HG03354 (cell line): ENCODE results near the gene MYO5A.
"Not testable (repeated sequence)": the region's sequence is repeated elsewhere in the genome, so short reads cannot be mapped to it uniquely, and the experiment has no call there.

Experiments used
- ATAC-seq: cut with Tn5 transposase; IDR thresholded peaks from one replicate; pipeline ENCODE4 v1.9.1; 2021; ENCODE audit warnings: mild to moderate bottlenecking; ENCODE audit not compliant: unreplicated experiment, poor library complexity, severe bottlenecking

Gene MYO5A

DNA sequence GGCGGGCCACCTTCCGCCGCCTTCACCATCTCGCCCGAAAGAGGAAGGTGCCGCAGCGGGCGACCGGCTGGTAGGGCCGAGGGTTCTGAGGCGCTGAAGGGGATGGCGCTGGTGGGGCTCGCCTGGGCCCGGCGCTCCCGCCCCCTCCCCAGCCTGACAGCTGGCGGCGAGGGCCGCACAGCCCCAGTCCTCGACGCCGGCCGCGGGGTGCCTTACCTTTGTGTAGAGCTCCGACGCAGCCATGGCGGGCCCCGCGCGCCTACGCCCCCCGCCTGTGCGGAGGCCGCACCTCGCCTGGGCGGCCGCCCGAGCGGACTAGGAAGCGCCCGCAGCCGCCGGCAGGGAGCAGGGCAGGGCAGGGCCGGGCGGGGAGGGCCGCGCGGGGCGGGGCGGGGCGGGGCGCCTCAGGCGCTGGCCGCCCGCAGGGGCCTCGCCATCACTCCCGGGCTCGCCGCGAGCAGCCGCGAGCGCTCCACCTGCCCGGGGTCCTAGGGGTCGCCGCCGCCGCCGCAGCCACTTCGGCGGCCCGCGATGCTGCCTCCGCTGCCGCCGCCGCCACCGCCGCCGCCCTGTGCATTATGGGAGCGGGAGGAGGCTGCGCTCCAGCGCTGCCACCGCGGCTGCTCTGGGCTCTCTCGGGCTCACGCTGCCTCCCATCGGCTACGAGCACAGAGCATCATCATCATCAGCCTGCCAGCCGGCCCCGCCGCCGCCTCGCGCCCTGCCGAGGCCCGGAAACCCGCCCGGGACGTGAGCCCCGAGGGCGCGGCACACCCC, at the start of gene MYO5A:
Gene MYO5A, minus strand, starts transcription at position 317 of the 777 bp plus-strand sequence. Its CDS starts 74 bp downstream, at position 243.
- ATAC-seq: peak; percentile 86

DNA sequence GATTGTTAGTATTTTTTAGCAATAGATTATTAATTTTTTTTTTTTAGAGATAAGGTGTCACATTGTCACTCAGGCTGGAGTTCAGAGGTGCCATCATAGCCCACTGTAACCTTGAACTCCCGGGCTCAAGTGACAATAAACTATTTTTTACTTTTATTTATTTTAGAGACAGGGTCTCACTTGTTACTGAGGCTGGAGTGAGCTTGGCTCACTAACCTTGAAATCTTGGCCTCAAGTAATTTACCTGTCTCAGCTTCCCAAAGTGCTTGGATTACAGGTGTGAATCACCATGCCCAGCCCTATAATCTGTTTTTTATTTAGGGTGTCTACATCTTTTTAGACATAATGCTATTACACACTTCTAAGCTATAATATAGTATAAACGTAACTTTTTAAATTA, 48.0 kb upstream of the MYO5A start:
- no peak for ATAC-seq

DNA sequence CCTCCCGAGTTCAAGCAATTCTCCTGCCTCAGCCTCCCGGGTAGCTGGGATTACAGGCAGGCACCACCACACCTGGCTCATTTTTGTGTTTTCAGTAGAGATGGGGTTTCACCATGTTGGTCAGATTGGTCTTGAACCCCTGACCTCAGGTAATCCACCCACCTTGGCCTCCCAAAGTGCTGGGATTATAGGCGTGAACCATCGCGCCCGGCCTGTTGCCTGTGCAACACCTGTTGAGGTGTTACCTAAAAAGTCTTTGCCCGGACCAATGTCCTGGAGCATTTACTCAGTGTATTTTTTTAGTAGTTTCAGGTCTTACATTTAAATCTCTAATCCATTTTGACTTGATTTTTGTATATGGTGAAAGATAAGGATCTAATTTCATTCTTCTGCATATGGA, 46.9 kb upstream of the MYO5A start:
- not testable (repeated sequence) for ATAC-seq

DNA sequence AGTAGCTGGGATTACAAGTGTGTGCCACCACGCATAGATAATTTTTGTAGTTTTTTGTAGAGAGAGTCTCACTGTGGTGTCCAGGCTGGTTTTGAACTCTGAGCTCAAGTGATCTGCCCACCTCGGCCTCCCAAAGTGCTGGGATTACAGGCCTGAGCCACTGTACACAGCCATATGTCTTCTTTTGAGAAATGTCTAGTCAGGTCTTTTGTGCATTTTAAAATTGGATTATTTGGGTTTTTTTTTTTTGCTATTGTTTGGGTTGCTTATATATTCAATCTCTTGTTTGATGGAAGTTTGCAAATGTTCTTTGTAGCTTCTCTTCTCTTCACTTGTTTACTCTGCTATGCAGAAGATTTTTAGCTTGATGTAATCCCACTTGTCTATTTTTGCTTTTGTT, 46.4 kb upstream of the MYO5A start:
- ATAC-seq: no peak

DNA sequence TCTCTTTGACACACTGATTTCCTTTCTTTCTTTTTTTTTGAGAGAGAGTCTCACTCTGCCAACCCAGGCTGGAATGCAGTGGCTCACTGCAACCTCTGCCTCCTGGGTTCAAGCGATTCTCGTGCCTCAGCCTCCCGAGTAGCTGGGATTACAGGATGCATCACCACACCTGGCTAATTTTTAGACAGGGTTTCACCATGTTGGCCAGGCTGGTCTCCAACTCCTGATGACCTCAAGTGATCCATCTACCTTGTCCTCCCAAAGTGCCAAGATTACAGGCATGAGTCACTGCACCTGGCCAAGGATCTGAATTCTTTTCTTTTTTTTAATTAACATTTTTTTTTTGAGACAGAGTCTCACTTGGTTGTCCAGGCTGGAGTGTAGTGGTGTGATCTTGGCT, 45.9 kb upstream of the MYO5A start:
- not testable (repeated sequence) for ATAC-seq

DNA sequence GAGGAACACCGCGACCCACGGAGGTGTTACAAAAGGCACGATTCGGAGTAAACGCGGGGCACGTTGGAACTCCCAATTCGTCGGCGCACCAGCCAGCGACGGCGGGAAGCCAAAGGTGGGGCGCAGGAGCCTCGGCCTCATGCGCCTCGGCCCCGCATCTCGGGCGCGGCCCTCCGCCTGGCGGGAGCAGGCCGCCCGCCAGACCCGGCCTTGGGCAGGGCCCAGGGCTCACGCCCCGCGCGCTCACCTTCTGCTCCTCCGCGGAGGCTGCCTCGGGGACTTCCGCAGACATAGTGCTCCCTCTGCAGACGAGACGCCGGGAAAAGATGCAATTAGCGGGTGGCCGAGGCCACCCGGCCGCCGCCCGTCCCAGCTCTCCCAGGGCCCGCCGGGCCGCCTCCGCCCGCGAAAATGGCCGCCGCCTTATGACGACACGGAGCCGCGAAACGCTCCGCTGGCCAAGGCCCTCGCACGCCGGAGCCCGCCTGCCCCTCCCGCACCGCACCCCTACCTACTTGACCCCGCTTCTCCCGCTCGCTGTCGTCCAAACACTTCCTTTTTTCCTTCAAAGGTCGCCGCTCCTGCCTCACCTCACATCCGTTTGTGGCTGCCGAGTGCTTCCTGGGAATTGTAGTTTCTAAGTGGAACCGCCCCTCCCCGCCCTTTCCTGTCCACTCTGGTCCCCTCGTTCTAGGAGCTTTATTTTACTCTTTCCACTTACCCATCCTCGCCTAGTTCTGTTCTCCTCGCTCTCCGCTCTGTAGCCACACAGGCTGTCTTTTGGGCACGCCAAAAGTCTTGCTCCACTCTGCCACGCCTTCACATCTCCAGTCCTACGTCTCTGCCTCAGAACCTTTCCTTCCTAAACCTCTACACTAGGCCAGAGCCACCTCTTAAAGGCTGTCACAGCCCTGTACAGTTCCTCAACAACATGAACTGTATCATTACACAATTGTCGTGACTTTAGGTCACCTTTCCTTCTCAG, 40.2 kb upstream of the MYO5A start, which contains the start of gene ARPP19:
Gene ARPP19, minus strand, starts transcription at position 430 of the 985 bp plus-strand sequence. Its CDS starts 138 bp downstream, at position 292.
- ATAC-seq: peak; percentile 68

DNA sequence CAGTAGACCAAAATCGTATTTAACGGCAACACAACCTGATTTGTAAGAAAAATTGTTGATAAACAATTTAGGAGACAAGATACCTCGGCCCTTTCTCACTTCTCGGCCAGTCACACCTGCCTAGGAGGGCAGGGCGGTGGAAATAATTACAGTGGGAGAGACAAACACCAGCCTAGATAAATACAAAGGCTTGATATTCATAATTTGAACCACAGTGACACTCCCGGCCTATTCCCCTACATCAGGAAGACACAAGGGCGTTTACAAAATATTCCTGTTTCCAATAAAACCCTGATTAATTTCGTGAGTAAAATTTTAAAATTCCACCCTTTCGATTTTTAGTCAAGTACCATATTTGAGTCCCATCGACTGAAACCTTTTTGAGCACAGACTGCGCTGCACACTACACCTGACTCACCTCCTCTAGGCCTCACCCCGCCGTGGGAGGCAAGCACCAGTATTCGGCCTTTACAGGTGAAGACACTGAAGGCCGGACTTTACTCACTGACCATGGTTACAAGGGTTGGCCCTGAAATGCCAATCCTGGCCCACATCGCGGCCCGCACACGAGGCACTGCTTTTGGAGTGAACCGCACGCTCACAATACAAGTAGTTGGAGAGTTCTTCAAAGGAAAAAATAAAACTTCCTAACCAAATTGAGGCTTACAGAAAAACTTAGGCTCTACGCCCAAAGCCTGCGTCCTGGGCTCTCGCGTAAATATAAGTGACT, 39.4 kb upstream of the MYO5A start:
- peak; percentile 20 for ATAC-seq

DNA sequence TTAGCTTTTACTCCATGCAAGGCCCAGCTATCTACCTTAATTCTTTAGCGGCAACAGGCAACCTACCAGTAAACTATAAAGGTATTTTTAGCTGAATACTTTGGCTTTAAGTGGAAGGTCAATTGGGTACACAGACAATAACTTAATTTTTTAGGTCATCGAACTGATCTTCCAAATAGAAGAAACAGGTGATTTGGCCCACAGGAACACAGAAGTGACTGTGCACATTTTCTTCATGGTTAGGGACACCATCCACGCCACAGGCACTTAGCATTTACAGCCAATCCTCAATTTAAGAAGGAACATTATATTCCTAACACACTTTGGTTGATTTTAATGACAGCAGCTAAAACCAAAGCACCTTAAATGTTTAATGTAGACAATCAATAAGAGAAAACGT, 38.2 kb upstream of the MYO5A start:
- no peak for ATAC-seq

DNA sequence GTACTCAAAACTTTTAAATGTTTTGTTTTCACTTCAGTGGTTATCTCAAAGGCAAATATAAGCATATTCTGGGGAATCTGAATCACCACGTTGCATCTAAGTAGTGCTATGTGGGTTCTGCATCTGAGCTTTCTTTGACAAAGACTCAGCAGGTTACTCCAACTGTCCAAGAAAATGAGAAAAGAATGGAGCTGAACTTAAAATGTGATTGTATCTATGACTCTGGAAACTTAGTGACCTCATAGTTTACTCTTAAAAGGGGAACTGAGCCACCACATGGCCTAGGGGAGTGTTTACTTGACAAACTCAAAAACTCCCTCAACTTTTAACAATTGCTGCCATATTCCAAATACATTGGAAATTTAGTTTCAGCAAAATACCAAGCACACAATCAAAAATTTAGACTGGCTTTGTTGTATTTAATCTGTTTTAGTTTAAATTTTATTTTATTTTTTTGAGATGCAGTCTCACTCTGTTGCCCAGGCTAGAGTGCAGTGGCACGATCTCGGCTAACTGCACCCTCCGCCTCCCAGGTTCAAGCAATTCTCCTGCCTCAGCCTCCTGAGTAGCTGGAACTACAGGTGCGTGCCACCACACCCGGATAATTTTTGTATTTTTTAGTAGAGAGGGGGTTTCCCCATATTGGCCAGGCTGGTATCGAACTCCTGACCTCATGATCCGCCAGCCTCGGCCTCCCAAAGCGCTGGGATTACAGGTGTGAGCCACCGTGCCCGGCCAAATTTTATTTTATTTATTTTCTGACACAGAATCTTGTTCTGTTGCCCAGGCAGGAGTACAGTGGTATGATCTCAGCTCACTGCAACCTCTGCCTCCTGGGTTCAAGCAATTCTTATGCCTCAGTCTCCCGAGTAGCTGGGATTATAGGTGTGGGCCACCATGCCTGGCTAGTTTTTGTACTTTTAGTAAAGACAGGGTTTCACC, 37.0 kb upstream of the MYO5A start:
- ATAC-seq: peak; percentile 57

DNA sequence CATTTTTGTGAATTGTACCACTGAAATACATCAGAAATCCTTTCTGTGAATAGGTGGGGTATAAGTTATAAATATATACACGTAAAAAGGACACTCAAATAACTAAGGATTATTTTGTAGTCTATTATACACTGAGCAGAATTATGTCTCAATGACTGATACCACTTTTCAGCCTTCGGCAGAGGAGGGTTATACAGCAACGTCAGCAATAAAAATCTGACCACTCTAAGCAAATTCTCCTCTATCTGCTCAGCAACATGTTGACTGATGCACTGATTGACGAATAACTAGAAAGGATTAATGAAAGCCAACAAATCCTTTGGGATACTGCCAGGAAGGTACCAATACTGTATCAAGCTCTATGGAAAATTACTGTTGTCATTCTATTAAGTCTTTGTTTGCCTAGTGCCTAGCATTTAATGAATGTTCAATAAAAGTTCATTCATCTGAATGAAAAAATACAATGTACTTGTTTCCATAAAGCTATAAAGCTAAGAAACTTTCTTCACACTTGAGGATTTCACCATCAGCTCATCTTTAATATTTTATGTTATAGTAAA, 34.9 kb upstream of the MYO5A start:
- ATAC-seq: no peak

DNA sequence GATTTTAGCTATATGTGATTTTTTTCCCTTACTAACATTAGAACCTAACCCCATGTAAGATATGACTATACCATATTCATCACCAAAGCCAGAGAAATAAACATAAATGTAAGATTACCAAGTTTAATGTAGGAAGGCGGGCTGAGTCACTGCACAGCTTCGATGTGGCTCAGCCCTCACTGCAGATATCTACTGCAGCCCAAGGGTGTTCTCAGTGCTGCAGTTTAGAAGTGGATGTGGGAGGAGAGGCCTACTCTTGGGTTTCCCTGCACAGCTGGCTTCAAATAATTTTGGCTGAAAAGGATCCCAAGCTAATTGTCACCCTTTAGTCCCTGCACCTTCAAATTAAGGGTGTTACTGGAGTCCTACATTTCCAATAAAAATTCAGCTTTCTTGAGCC, 30.9 kb upstream of the MYO5A start:
- no peak for ATAC-seq

DNA sequence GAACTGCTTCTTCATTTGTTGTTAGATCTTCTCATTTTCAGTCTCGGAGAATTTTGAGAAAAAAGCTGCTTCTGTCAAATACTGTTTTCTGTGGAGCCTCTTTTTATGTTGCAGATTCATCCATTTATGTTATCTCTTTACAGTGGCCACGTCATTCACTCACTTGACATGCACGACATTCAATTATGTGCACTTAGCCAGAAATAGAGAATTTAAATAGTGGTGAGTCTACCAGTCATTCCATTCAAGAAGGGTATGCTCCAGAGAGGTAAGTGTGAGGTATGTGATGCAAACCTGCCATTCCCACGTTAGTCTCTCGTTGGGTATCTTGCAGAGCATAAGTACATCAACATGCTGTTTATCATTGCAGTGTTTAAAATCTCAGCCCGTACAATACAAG, 30.3 kb upstream of the MYO5A start:
- no peak for ATAC-seq

DNA sequence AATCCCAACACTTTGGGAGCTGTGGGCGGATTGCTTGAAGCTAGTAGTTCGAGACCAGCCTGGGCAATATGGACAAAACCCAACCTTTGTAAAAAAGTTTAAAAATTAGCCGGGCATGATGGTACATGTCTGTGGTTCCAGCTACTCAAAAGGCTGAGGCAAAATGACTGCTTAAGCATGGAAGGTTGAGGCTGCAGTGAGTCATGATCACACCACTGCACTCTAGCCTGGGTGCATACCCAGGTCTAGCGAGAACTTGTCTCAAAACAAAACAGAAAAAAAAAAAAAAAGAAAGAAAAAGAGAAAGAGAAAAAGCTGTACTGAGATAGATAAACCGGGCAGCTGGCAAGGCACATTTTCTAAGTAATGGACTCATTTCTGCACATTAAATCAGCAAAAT, 29.5 kb upstream of the MYO5A start:
- peak; percentile 81 for ATAC-seq

DNA sequence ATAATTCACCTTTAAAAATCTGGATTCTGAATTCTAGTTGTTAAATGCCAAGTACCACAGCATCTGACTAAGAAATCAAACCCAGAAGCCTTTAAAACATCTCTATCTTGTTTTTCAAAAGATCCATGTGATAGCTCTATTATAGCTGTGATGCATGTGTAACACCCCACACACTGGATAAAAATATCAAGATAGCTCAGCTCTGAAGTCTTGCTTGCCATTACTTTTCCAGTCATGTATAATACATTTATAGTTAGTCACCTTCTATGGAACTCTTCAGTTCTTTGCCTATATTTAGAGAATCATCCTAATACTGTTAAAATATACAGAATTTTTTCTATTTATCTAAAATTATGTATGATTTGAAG, 28.6 kb upstream of the MYO5A start:
- no peak for ATAC-seq

DNA sequence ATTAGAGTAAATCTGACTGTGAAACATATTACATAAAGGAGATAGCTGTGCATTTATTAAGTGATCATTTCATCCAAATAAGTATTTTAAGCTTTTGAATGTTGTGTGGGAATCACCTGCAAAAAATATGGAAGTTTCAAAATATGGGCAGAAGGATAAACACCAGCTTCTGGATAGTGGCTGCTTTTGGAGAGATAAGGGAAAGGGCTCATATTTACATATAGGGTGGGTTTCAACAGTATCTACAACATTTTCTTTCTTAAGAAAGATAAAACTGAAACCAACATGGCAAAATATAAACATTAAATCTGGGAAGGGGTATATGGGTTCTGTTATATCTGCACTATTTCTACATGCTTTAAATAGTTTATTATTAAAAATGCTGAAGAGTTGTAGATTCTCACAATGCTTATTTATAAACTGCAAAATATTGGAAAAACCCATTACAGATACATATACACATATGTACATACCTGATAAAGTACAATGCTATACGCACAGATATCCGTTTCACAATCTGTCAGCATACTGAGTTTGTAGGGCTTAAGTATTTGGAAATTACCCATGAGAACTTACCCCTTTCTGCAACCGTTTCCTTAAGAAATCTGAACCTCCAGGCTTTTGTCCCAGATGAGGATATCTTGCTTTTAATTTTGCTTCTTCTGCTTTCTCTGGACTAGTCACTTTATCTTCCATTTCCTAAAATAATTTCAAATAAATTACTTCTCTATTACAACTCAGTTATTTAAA, 28.0 kb upstream of the MYO5A start:
- ATAC-seq: no peak

DNA sequence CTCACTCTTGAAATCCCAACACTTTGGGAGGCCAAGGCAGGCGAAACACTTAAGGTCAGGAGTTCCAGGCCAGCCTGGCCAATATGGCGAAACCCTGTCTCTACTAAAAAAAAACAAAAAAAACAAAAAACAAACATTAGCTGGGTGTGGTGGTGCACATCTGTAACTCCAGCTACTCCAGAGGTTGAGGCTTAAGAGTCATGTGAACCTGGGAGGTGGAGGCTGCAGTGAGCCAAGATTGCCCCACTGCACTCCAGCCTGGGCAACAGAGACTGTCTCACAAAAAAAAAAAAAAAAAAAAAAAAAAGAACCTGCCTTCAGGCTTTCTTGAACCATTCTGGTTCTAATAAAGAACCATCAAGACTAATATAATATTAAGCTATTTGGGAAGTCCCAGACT, 23.6 kb upstream of the MYO5A start:
- no peak for ATAC-seq

DNA sequence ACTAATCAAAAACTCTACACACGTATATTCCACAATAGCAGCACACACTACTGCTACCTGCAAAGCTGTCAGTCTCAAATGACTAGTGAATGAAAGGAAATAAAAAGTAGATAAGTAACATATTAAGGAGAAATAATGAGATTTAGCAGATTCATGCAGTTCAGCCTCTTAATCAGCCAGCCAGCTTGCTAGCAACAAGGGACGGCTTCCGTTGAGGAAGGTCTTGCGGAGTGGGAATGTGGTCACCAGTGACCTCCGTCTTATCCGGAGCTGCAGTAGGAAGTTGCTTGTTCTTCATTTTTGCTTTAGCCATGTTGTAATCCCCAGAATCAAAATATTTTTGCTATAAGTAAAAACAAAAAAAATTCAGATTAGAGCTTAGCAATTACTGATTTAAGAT, 23.1 kb upstream of the MYO5A start:
- no peak for ATAC-seq

DNA sequence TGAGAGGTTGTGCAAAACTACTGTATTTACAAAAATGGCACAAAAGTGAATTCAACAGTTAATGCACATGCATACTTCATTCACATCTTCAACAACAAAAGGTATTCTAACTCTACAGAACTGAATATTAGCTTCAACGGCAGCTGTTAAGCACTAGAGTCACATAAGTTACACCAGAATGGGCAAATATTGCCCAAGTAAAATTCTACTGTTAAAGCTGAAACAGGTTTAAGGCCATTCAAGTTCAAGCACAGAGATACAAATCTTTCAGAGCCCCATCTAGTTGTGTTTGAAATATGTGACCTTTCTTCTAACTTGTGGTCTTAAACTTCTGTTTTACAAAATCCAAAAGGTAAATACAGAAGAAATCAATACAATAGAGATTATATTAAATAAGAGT, 22.5 kb upstream of the MYO5A start:
- ATAC-seq: not testable (repeated sequence)
